Sigmoid colon (tissue), 7 donors: ENCODE results near the gene CRTC3. TPM values are rescaled to one million over a fixed set of nuclear protein-coding genes. Genes with fewer than 3 reads are reported as not detected.

Source experiments
- DNase-seq: peaks from one replicate; pipeline ENCODE4 v3.0.0-alpha.2; 2019
- H3K27ac ChIP-seq, 4 donors: fragments of 200-600 bp; sonication (generic); one replicate each; pipeline ENCODE4 v1.5.1; 2016 to 2019; ENCODE audit warnings: mild to moderate bottlenecking in 1 of 4
- H3K27me3 ChIP-seq, 3 donors: fragments of 200-600 bp; sonication (generic); one replicate each; pipeline ENCODE4 v1.5.1; 2019; ENCODE audit warnings: mild to moderate bottlenecking in 1 of 3
- H3K36me3 ChIP-seq, 4 donors: fragments of 200-600 bp; sonication (generic); one replicate each; pipeline ENCODE4 v1.5.1; 2016 to 2019
- H3K4me1 ChIP-seq, 4 donors: fragments of 200-600 bp; sonication (generic); one replicate each; pipeline ENCODE4 v1.5.1; 2017 to 2019
- H3K4me3 ChIP-seq, 4 donors: fragments of 200-600 bp; sonication (generic); one replicate each; pipeline ENCODE4 v1.5.1; 2017 to 2019; ENCODE audit warnings: mild to moderate bottlenecking in 2 of 4, moderate library complexity in 1 of 4
- H3K9me3 ChIP-seq, 4 donors: fragments of 200-600 bp in 3 of 4; sonication (generic) in 3 of 4; one replicate each; pipeline versions ENCODE4 v1.5.1 to v1.6.1; 2013 to 2019
- CTCF ChIP-seq, 4 experiments: fragments of 450-650 bp in 3 of 4; fragments of 200-600 bp in 1 of 4; IDR thresholded peaks; one replicate each; pipeline ENCODE4 v1.5.1; 2016 to 2019; ENCODE audit warnings: antibody characterized with exemption in 4 of 4, mild to moderate bottlenecking in 3 of 4, moderate library complexity in 2 of 4
- EP300 ChIP-seq, 4 donors: sonication (generic); formaldehyde crosslinking; IDR thresholded peaks; one replicate each; pipeline ENCODE4 v1.6.1; 2017; ENCODE audit warnings: antibody characterized with exemption in 4 of 4
- POLR2A ChIP-seq, 2 donors: fragments of 450-650 bp; IDR thresholded peaks; one replicate each; pipeline ENCODE4 v1.6.1; 2016; ENCODE audit warnings: antibody characterized with exemption in 2 of 2, mild to moderate bottlenecking in 2 of 2, moderate library complexity in 2 of 2
- POLR2AphosphoS5 ChIP-seq, 4 donors: sonication (generic); formaldehyde crosslinking; IDR thresholded peaks; one replicate each; pipeline ENCODE4 v1.6.1; 2017; ENCODE audit warnings: antibody characterized with exemption in 4 of 4
- WGBS, 2 donors: extraction: QIAGEN DNeasy Blood & Tissue Kit; methylation state at CpG; one replicate each; pipeline ENCODE4 v1.1.7; 2013; 5-methylcytosine and 5-hydroxymethylcytosine counted together
- intact Hi-C: fragments of 100-400 bp; cut with DNase I; formaldehyde crosslinking; loops from one replicate; pipeline ENCODE4 v1.15.1; 2023
- polyA plus RNA-seq, 3 donors: library from polyadenylated mRNA; stranded (reverse); fragments of 200-250 nt; gene quantifications; one replicate each; pipeline ENCODE4 v1.2.3, GENCODE V29; 2013
- total RNA-seq, 4 donors: library from RNA; depleted of rRNA; stranded (reverse); fragments of >200 nt; gene quantifications; one replicate each; pipeline ENCODE4 v1.1.0, GENCODE V29; 2016
- donor health status: healthy with polysubstance abuse.
- donor health status: Bipolar disorder and iron deficiency.
- donor health status: healthy.

CRTC3 gene
- total and polyA plus RNA-seq, 7 donors: 5.4 to 64.0 (median 27.6) TPM

- no peak overlapping the region for H3K27ac ChIP-seq
- H3K4me3 ChIP-seq: no peak overlapping the region
- no peaks in the 10 kb centered on the region for H3K9me3 ChIP-seq
- TF ChIP-seq CTCF (IDR thresholded peaks at IDR 0.05): no peak
- no peak for TF ChIP-seq POLR2AphosphoS5 (IDR thresholded peaks at IDR 0.05)
- intact Hi-C loops: loop anchor here (5.0 kb wide), 1 partner anchor 286 kb away; the partner anchor contains the start of gene HDDC3
- peaks cover 8 to 27% (median 19%) of the 10 kb centered on the region in 4 donors for H3K36me3 ChIP-seq
- WGBS, 2 donors: 68 to 81% methylated on average over 6 of the region's 6 CpGs
- no peaks in the 10 kb centered on the region for H3K27me3 ChIP-seq
- peaks cover 0 to 9% (median 4%) of the 10 kb centered on the region in 4 donors for H3K4me1 ChIP-seq
- DNase-seq: peak; percentile 59
Observed at GRCh38 chr15:90646662-90647305, 117.1 kb downstream of the CRTC3 start.

- Histone ChIP-seq H3K36me3 (peaks cover 8 to 21% (median 13%) of the 10 kb centered on the region in 4 donors), H3K27ac (no peak overlapping the region), H3K4me1 (peaks cover 0 to 9% (median 4%) of the 10 kb centered on the region in 4 donors), H3K4me3 (no peak overlapping the region), H3K9me3 (no peaks in the 10 kb centered on the region), H3K27me3 (no peaks in the 10 kb centered on the region)
- DNase-seq: peak; percentile 54
- intact Hi-C loops: loop anchor here (5.0 kb wide), 1 partner anchor 285 kb away; the partner anchor contains the start of gene HDDC3
- no peak for TF ChIP-seq CTCF (IDR thresholded peaks at IDR 0.05)
- no peak for TF ChIP-seq POLR2A (IDR thresholded peaks at IDR 0.05)
- no peak for TF ChIP-seq POLR2AphosphoS5 (IDR thresholded peaks at IDR 0.05)
- TF ChIP-seq EP300 (IDR thresholded peaks at IDR 0.05): no peak
- 18 to 46% methylated on average over 2 of the region's 2 CpGs for WGBS, 2 donors
Observed at GRCh38 chr15:90647326-90647725, 117.6 kb downstream of the CRTC3 start.

GRCh38 chr15:90648137-90649070 is 118.7 kb downstream of the CRTC3 start:
- TF ChIP-seq CTCF (IDR thresholded peaks at IDR 0.05) (peak; percentile 81 to 92 (median 90)), POLR2AphosphoS5 (IDR thresholded peaks at IDR 0.05) (peak; percentile 13 to 82 (median 30)), EP300 (IDR thresholded peaks at IDR 0.05) (peak in 2 of 4 donors; percentile 45 to 80), POLR2A (IDR thresholded peaks at IDR 0.05) (no peak)
- peak overlapping the region; percentile 36 to 65 (median 58) for H3K27ac ChIP-seq
- intact Hi-C loops: loop anchor here (1.0 to 5.0 kb wide), 2 partner anchors 238 to 284 kb away; partner anchors contain the start of gene HDDC3

GRCh38 chr15:90650117-90650955 is 120.6 kb downstream of the CRTC3 start:
- no peaks in the 10 kb centered on the region for H3K36me3 ChIP-seq
- H3K4me1 ChIP-seq: peaks cover 0 to 9% (median 4%) of the 10 kb centered on the region in 4 donors
- H3K9me3 ChIP-seq: no peaks in the 10 kb centered on the region
- intact Hi-C loops: no loop called here
- WGBS, 2 donors: 61 to 76% methylated on average over 8 of the region's 8 CpGs
- H3K27ac ChIP-seq: no peak overlapping the region
- DNase-seq: no peak
- no peak overlapping the region for H3K4me3 ChIP-seq
- peaks cover 0 to 6% (median 0%) of the 10 kb centered on the region in 3 donors for H3K27me3 ChIP-seq
- TF ChIP-seq POLR2AphosphoS5 (IDR thresholded peaks at IDR 0.05): no peak
- no peak for TF ChIP-seq EP300 (IDR thresholded peaks at IDR 0.05)
- TF ChIP-seq CTCF (IDR thresholded peaks at IDR 0.05): no peak
- TF ChIP-seq POLR2A (IDR thresholded peaks at IDR 0.05): no peak

More at GRCh38 chr15:90648137-90649070, 118.7 kb downstream of the CRTC3 start:
- DNase-seq: peak; percentile 93
- no peak overlapping the region for H3K4me3 ChIP-seq
- H3K36me3 ChIP-seq: peaks cover under 1 to 11% (median 3%) of the 10 kb centered on the region in 4 donors
- H3K9me3 ChIP-seq: no peaks in the 10 kb centered on the region
- 6 to 13% methylated on average over 14 of the region's 14 CpGs for WGBS, 2 donors
- no peaks in the 10 kb centered on the region for H3K27me3 ChIP-seq
- peaks cover 0 to 9% (median 4%) of the 10 kb centered on the region in 4 donors for H3K4me1 ChIP-seq
